ENCODE measurements around the gene SUCLA2.
A peak's percentile ranks its signal among the peaks of the same experiment; 100 is the strongest.

Gene SUCLA2

DNA sequence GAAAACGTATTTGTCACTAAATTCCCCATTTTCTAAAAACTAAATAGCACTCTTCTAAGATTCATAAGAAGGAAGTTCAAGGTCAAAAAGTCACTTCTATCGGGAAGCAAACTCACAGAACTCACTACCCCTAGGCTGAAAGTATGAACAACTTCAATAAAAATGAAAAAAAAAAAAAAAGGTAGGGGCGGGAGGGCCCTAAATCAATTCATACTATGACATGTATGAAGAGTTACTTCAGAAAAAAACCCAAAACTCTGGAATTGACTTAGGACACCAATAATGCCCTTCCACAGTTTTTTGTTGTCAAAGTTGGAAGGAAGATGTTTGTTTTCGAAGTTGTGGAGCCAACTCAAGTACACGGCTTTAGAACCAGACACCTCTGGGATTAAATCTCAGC lies 1.1 kb downstream of the SUCLA2 start:
- TF ChIP-seq, protein P1, sequence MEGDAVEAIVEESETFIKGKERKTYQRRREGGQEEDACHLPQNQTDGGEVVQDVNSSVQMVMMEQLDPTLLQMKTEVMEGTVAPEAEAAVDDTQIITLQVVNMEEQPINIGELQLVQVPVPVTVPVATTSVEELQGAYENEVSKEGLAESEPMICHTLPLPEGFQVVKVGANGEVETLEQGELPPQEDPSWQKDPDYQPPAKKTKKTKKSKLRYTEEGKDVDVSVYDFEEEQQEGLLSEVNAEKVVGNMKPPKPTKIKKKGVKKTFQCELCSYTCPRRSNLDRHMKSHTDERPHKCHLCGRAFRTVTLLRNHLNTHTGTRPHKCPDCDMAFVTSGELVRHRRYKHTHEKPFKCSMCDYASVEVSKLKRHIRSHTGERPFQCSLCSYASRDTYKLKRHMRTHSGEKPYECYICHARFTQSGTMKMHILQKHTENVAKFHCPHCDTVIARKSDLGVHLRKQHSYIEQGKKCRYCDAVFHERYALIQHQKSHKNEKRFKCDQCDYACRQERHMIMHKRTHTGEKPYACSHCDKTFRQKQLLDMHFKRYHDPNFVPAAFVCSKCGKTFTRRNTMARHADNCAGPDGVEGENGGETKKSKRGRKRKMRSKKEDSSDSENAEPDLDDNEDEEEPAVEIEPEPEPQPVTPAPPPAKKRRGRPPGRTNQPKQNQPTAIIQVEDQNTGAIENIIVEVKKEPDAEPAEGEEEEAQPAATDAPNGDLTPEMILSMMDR (IDR thresholded peaks at IDR 0.05; ENCODE audit: low read length, missing control alignments): no peak
- DNase-seq (ENCODE audit: low read depth): no peak
- H3K4me3 ChIP-seq (replicated peaks; ENCODE audit: low read depth, low read length): peak overlapping the region; percentile 85

DNA sequence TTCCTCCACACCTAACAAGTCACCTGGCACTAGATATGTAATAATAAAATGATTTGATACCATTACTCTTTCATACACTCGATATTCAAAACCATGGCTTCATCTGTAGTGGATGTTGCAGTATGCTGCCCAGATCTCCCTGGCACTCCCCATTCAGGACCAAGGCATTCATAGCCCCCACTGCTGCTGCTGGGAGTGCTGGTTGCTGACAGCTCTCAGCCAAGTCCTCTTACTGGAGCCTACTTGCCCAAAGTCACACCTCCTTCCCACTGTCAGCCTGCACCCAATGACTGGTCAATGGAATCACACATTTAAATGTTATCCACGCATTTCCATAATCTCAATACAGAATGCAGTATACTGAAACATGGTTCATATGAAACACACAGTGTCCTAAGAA lies 3.7 kb downstream of the SUCLA2 start:
- H3K4me3 ChIP-seq (replicated peaks; ENCODE audit: low read depth, low read length): no peak overlapping the region
- TF ChIP-seq, protein P1 (IDR thresholded peaks at IDR 0.05; ENCODE audit: low read length, missing control alignments): no peak
- DNase-seq (ENCODE audit: low read depth): no peak

DNA sequence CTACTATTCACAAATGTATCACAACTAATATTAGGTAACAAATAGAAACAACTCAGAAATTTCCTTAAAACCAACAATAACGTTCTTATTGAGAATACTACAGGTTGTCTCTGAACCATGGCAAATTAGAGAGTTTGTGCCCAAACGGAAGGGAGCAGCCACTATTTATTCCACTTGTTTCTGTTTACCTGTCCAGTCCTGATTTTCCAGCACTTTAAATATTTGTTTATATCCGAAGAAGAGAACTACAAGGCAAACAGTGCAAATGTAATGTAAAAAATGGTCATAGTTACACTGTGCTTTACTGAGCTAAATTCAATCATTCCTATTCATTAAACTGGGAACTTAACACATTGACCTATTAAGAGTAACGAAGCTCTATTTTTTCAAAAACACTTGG lies 9.2 kb downstream of the SUCLA2 start:
- H3K4me3 ChIP-seq (replicated peaks; ENCODE audit: low read depth, low read length): no peak overlapping the region
- TF ChIP-seq, protein P1 (IDR thresholded peaks at IDR 0.05; ENCODE audit: low read length, missing control alignments): no peak
- no peak for DNase-seq (ENCODE audit: low read depth)

DNA sequence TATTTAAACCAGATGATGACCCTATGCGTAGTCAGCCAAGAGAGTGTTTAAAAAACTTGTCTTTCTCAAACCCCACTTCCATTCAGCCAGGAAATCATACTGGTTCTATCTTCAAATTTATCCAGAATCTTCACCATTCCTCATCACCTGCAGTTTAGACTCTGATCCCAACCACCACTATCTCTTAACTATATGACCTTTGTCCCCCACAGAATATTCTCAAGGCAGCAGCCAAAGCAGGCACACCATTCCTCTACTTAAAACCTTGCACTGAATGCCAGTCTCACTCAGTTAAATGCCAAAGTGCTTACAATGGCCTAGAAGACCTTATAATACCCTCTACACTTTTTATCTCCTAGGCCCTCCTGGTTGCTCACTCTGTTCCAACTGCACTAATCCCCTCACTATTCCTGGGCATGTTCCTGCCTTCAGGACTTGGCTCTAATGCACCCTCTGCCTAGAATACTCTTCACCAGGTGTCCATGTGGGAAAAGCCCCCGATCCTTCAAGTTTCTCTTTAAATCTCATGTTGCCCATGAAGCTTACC lies 10.1 kb downstream of the SUCLA2 start:
- H3K4me3 ChIP-seq (replicated peaks; ENCODE audit: low read depth, low read length): no peak overlapping the region
- DNase-seq (ENCODE audit: low read depth): no peak
- TF ChIP-seq, protein P1 (IDR thresholded peaks at IDR 0.05; ENCODE audit: low read length, missing control alignments): no peak

DNA sequence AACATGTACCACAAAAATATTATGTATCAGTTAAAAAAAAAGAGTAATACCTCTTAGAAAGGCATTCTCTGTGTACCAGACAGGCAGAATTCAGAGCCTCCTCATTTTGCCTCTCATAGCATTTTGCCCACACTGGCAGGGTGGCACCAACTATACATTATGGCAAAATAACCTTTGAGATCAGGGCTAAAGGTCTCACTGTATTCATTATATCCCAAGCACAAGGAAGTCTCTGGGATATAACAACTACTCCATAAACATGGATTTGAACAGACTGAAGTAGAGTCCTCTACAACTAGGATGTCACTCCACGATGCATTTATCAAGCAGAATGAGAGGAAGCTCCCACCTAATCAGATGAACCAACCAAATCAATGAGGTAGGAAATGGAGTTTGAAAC lies 10.6 kb downstream of the SUCLA2 start:
- no peak overlapping the region for H3K4me3 ChIP-seq (replicated peaks; ENCODE audit: low read depth, low read length)
- DNase-seq (ENCODE audit: low read depth): no peak
- TF ChIP-seq, protein P1 (IDR thresholded peaks at IDR 0.05; ENCODE audit: low read length, missing control alignments): no peak

DNA sequence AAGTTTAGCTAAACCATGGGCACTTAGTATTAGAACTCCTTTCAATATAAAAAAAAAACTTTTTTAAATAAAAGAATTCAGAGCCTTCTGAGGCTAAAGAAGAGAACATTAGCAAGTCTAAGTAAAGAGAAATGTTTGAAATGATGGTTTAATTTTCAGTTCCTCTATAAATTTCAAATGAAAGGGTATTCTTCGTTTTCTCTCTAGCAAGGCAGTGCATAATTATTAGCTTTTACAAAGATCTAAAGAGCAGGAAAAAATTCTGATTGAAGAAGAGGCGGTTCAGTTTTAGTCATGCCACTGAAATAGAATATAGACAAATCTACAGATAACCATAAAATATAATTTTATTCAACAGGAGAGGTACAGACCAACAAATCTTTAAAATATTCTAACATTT lies 18.0 kb downstream of the SUCLA2 start:
- TF ChIP-seq, protein P1 (IDR thresholded peaks at IDR 0.05; ENCODE audit: low read length, missing control alignments): no peak
- DNase-seq (ENCODE audit: low read depth): no peak
- no peak overlapping the region for H3K4me3 ChIP-seq (replicated peaks; ENCODE audit: low read depth, low read length)

DNA sequence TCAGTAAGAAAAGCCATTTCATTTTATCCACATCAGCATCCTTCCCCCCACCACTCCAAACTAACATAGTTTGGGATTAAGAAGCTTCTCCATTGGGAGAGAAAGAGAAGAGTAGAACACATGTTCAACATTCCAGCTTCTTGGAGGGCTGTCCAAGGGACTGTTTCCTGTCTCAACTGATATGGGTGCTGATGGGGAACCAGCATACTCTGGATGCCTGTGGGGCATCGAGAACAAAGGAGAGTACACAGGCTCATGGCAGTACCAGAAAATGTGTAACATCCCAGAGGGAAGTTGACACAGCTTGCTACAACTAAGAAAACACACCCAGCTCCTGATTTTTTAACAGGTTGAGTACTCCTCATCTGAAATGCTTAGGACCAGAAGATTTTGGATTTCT lies 24.7 kb downstream of the SUCLA2 start:
- DNase-seq (ENCODE audit: low read depth): peak; percentile 43

More for the DNA sequence above, 24.7 kb downstream of the SUCLA2 start:
- H3K4me3 ChIP-seq (replicated peaks; ENCODE audit: low read depth, low read length): no peak overlapping the region
- TF ChIP-seq, protein P1 (IDR thresholded peaks at IDR 0.05; ENCODE audit: low read length, missing control alignments): no peak
